HepG2 (cell line): Measurements from ENCODE around the gene ITGB2. TPM values are rescaled to one million over a fixed set of nuclear protein-coding genes. Genes with fewer than 3 reads are reported as not detected.

Experiments
- ATAC-seq: fragments of 200-7000 bp; cut with Tn5 transposase; 3 replicates; pipeline ENCODE4 v1.9.1; 2020; ENCODE audit warnings: mild to moderate bottlenecking, moderate library complexity
- BruUV-seq: library from RNA; stranded (reverse); fragments of 400-500 nt; replicated peaks from 2 replicates; lab custom pipeline; 2021; lab: Mats Ljungman, UMichigan
- CTCF ChIA-PET: fragments of 300-600 bp; formaldehyde crosslinking; extraction: SDS; loops from one replicate; lab custom pipeline; 2021; ENCODE audit warnings: low total read pairs, inconsistent platforms, low intra/inter-chr PET ratio; lab: Yijun Ruan, JAX
- POLR2A ChIA-PET: fragments of 350-600 bp; sonication (Branson Sonifier 250); formaldehyde crosslinking; loops from one replicate; lab custom pipeline; 2020; ENCODE audit warnings: antibody characterized with exemption, inconsistent platforms; lab: Yijun Ruan, JAX
- DNase-seq: peaks from one replicate; pipeline ENCODE4 v3.0.0-alpha.2; 2015; ENCODE audit warnings: low spot score
- FAIRE-seq: peaks from 3 replicates; lab custom pipeline; 2011; peaks lifted over from hg19 to GRCh38; lab: Jason Lieb, UNC
- H2AFZ ChIP-seq: one replicate; pipeline ENCODE4 v1.6.1; 2011; ENCODE audit warnings: low read length, inconsistent platforms
- H3K27ac ChIP-seq: fragments of 300-600 bp; 3 replicates; pipeline ENCODE4 v1.8.0; 2011; ENCODE audit warnings: mixed run types, mild to moderate bottlenecking, mixed read lengths, low read length, inconsistent platforms; ENCODE audit not compliant: insufficient read depth; ENCODE audit errors: extremely low read length
- H3K27me3 ChIP-seq, 2 experiments: fragments of 200-600 bp in 1 of 2; 2 replicates in 1 of 2; 3 replicates in 1 of 2; pipeline versions ENCODE4 v1.6.0 to v1.8.0; 2011; ENCODE audit warnings: low read length in 2 of 2, mild to moderate bottlenecking in 2 of 2, moderate library complexity in 2 of 2, inconsistent platforms in 1 of 2; ENCODE audit not compliant: insufficient read depth in 2 of 2, control insufficient read depth in 1 of 2
- H3K36me3 ChIP-seq, 2 experiments: fragments of 200-600 bp in 1 of 2; replicated peaks in 1 of 2; 2 replicates in 1 of 2; 3 replicates in 1 of 2; pipeline versions ENCODE4 v1.5.1 to v1.8.0; 2011; ENCODE audit warnings: low read length in 2 of 2, inconsistent platforms in 1 of 2; ENCODE audit not compliant: insufficient read depth in 2 of 2, control insufficient read depth in 1 of 2
- H3K4me1 ChIP-seq: 2 replicates; pipeline ENCODE4 v1.5.1; 2012; ENCODE audit warnings: low read length, inconsistent platforms; ENCODE audit not compliant: insufficient read depth
- H3K4me2 ChIP-seq: 2 replicates; pipeline ENCODE4 v1.6.0; 2011; ENCODE audit warnings: low read depth, low read length, inconsistent platforms
- H3K4me3 ChIP-seq, 3 experiments: fragments of 200-600 bp in 1 of 3; sonication (generic), shearing (Covaris generic) in 1 of 3; replicated peaks in 1 of 3; 2 replicates each; pipeline ENCODE4 v1.5.1; 2011 to 2016; ENCODE audit warnings: low read length in 3 of 3, inconsistent platforms in 2 of 3, low read depth in 2 of 3, mild to moderate bottlenecking in 2 of 3, control low read depth in 1 of 3, mixed read lengths in 1 of 3; ENCODE audit not compliant: insufficient read depth in 1 of 3
- H3K79me2 ChIP-seq: one replicate; pipeline ENCODE4 v1.6.1; 2011; ENCODE audit warnings: low read length, inconsistent platforms; ENCODE audit not compliant: insufficient read depth
- H3K9ac ChIP-seq: 2 replicates; pipeline ENCODE4 v1.6.0; 2011; ENCODE audit warnings: mild to moderate bottlenecking, low read depth, low read length, inconsistent platforms; ENCODE audit not compliant: insufficient read depth
- H3K9me3 ChIP-seq: 2 replicates; pipeline ENCODE4 v1.5.1; 2012; ENCODE audit warnings: mild to moderate bottlenecking, low read length
- H4K20me1 ChIP-seq: 2 replicates; pipeline ENCODE4 v1.6.0; 2011; ENCODE audit warnings: inconsistent platforms, mild to moderate bottlenecking, low read length, moderate library complexity; ENCODE audit not compliant: insufficient read depth
- EP300 ChIP-seq, 3 experiments: sonication (generic) in 1 of 3; formaldehyde crosslinking in 1 of 3; IDR thresholded peaks; 2 replicates each; pipeline versions ENCODE4 v1.5.1 to v1.6.1; 2011 to 2020; ENCODE audit warnings: low read depth in 2 of 3, low read length in 2 of 3, borderline replicate concordance in 1 of 3, improper control_type of control experiment in 1 of 3, mild to moderate bottlenecking in 1 of 3, missing genetic modification reagents in 1 of 3, moderate library complexity in 1 of 3
- GATAD1 ChIP-seq: IDR thresholded peaks from 2 replicates; pipeline ENCODE4 v1.6.1; 2016; ENCODE audit warnings: missing genetic modification reagents, missing compliant biosample characterization
- HHEX ChIP-seq: IDR thresholded peaks from 2 replicates; pipeline ENCODE4 v1.6.1; 2016; ENCODE audit warnings: control low read depth
- HOXA9 ChIP-seq: sonication (generic); formaldehyde crosslinking; IDR thresholded peaks from 2 replicates; pipeline ENCODE4 v1.8.1; 2022; ENCODE audit warnings: missing genetic modification reagents, mild to moderate bottlenecking, moderate library complexity, borderline replicate concordance
- MAZ ChIP-seq, 2 experiments: sonication (generic) in 1 of 2; formaldehyde crosslinking in 1 of 2; IDR thresholded peaks; 2 replicates each; pipeline versions ENCODE4 v1.5.0 to v1.6.1; 2012 to 2020; ENCODE audit warnings: low read depth in 2 of 2, mild to moderate bottlenecking in 2 of 2, borderline replicate concordance in 1 of 2, improper control_type of control experiment in 1 of 2, low read length in 1 of 2, missing genetic modification reagents in 1 of 2, moderate library complexity in 1 of 2
- NPAS2 ChIP-seq: sonication (generic); formaldehyde crosslinking; IDR thresholded peaks from 2 replicates; pipeline ENCODE4 v1.8.0; 2022; ENCODE audit warnings: mild to moderate bottlenecking, missing genetic modification reagents, borderline replicate concordance
- SSRP1 ChIP-seq: IDR thresholded peaks from 2 replicates; pipeline ENCODE4 v1.6.1; 2016; ENCODE audit warnings: control low read depth
- TEAD3 ChIP-seq: optimal IDR thresholded peaks from 2 replicates; pipeline ENCODE3; 2016; ENCODE audit warnings: borderline replicate concordance
- ZFP90 ChIP-seq: sonication (generic); formaldehyde crosslinking; IDR thresholded peaks from 2 replicates; pipeline ENCODE4 v1.8.0; 2022; ENCODE audit warnings: missing genetic modification reagents, mild to moderate bottlenecking, inconsistent platforms, borderline replicate concordance
- ZNF644 ChIP-seq: IDR thresholded peaks from 2 replicates; pipeline ENCODE4 v1.6.1; 2016; ENCODE audit warnings: low read depth
- ZNF792 ChIP-seq: IDR thresholded peaks from 2 replicates; pipeline ENCODE4 v1.6.1; 2016
- WGBS: methylation state at CpG from one replicate; pipeline ENCODE4 v1.1.6; 2017; ENCODE audit warnings: low lambda C conversion rate; 5-methylcytosine and 5-hydroxymethylcytosine counted together
- in situ Hi-C: cut with HindIII; loops from 2 replicates; pipeline ENCODE4 v1.10.0; 2017; ENCODE audit warnings: low pct_unique_long_range_greater_than_20kb; ENCODE audit not compliant: extremely low pct_ligation_motif_present
- intact Hi-C: fragments of 100-400 bp; cut with micrococcal nuclease; formaldehyde crosslinking; loops from one replicate; pipeline ENCODE4 v1.10.0; 2022; ENCODE audit not compliant: unreplicated experiment
- polyA plus RNA-seq, 8 experiments: library from polyadenylated mRNA; depleted of rRNA in 3 of 8; stranded (reverse) in 7 of 8; unstranded in 1 of 8; fragments of >200 nt; fragmentation: Illumina TruSeq in 4 of 8; extraction: Trizol in 4 of 8; gene quantifications; 2 replicates each; pipeline versions ENCODE4 v1.2.1 to v1.2.3, GENCODE V29; 2011 to 2016; ENCODE audit warnings: low read depth in 4 of 8, missing spikeins in 1 of 8, mixed read lengths in 1 of 8; ENCODE audit not compliant: insufficient read depth in 1 of 8
- total RNA-seq, 5 experiments: library from RNA; depleted of rRNA; stranded (reverse); fragments of >200 nt; fragmentation: Illumina TruSeq; extraction: Trizol; gene quantifications; 2 replicates each; pipeline ENCODE4 v1.2.3, GENCODE V29; 2016; ENCODE audit warnings: low read depth in 1 of 5
- TF ChIP-seq, protein P1 (sequence below): sonication (generic); formaldehyde crosslinking; conservative IDR thresholded peaks from 2 replicates; pipeline ENCODE4 v1.4.0; 2020; ENCODE audit warnings: missing genetic modification reagents
- TF ChIP-seq, protein P2 (sequence below): sonication (generic); formaldehyde crosslinking; IDR thresholded peaks from 2 replicates; pipeline ENCODE4 v1.4.0; 2020; ENCODE audit warnings: missing genetic modification reagents, borderline replicate concordance
- TF ChIP-seq, protein P3 (sequence below): sonication (generic); formaldehyde crosslinking; IDR thresholded peaks from 2 replicates; pipeline ENCODE4 v1.5.0; 2020; ENCODE audit warnings: missing genetic modification reagents, mild to moderate bottlenecking, borderline replicate concordance
- TF ChIP-seq, protein P4 (sequence below): sonication (generic); formaldehyde crosslinking; IDR thresholded peaks from 2 replicates; pipeline ENCODE4 v1.8.0; 2023; ENCODE audit warnings: mild to moderate bottlenecking, missing genetic modification reagents

Gene ITGB2
- total and polyA plus RNA-seq, 2 of the 13 experiments (the other 11 are each of a cell fraction or from before 2014, with no cell fraction given), result 4.2 to 18.0 TPM

DNA sequence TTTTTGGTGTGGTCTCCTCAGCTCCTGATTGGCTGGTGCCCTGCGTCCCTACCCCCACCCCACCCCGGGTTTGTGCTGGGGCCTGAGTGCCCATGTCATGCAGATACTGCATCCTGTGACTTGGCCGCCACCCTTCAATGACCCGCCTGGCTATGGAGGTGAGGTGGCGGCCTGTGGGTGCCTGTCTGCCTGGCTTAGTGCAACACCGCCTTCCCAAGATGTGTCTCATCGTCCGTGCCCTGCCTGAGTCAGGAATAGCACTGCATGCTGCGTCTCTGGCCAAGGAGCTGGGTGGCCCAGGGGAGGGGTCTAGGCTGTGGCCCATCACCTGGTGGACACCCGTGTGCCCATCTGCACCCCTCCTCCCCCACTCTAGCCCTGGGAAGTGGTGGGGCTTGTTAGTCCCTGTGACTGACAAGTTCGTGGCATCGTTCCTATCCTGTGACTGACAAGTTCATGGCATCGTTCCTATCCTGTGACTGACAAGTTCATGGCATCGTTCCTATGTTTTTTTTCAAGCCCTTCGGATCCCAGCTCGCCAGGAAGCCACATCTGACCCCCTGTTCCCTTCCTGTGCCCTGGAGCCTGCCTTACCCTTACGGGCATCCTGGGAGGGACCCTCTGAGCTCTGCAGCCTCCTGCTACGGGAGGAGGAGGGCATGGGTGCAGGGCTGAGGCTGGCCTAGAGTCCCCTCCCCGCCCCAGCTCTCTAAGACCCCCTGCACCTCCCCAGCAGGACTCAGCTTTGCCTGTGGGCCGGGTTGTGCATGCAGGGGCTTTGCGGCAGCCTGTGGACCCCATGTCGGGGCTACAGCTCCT, 26.6 kb upstream of the ITGB2 start:
- peaks cover 18 to 65% of the 10 kb centered on the region in 2 experiments for H3K36me3 ChIP-seq
- ATAC-seq (no peak), FAIRE-seq (no peak), DNase-seq (no peak)
- no peak overlapping the region for H2AFZ ChIP-seq
- no peaks in the 10 kb centered on the region for H3K27me3 ChIP-seq
- H4K20me1 ChIP-seq, result peaks cover 9% of the 10 kb centered on the region
- BruUV-seq, result no TSS peak
- H3K4me3 ChIP-seq, result no peak overlapping the region
- peaks cover 17% of the 10 kb centered on the region for H3K4me1 ChIP-seq
- in situ Hi-C loops (loop anchor here (5.0 kb wide), 1 partner anchor 190 kb away; no protein-coding TSS in a partner anchor), intact Hi-C loops (no loop called here)
- POLR2A ChIA-PET, result interaction anchor here (1.2 kb wide), 1 partner anchor 8 kb away, joined by 3 read pairs; the partner anchor contains the start of gene SLX9
- H3K9me3 ChIP-seq, result no peaks in the 10 kb centered on the region
- peaks cover 65% of the 10 kb centered on the region for H3K79me2 ChIP-seq
- no peak overlapping the region for H3K27ac ChIP-seq
- CTCF ChIA-PET, result no interaction called here
- WGBS, result 98% methylated on average over 14 of the region's 22 CpGs
- no peak overlapping the region for H3K4me2 ChIP-seq
- no peak overlapping the region for H3K9ac ChIP-seq
- no peak for TF ChIP-seq TEAD3
- no peak for TF ChIP-seq HHEX (CRISPR knock-in tag)
- no peak for TF ChIP-seq HOXA9 (CRISPR knock-in tag)
- no peak for TF ChIP-seq NPAS2 (CRISPR knock-in tag)
- no peak for TF ChIP-seq EP300 (IDR thresholded peaks at IDR 0.05; ENCODE audit: low read depth in 2 of 2, low read length in 2 of 2)
- TF ChIP-seq EP300 (CRISPR knock-in tag; IDR thresholded peaks at IDR 0.05; ENCODE audit: borderline replicate concordance), result no peak
- TF ChIP-seq GATAD1, result no peak
- TF ChIP-seq ZFP90 (CRISPR knock-in tag), result no peak
- TF ChIP-seq, protein P1, sequence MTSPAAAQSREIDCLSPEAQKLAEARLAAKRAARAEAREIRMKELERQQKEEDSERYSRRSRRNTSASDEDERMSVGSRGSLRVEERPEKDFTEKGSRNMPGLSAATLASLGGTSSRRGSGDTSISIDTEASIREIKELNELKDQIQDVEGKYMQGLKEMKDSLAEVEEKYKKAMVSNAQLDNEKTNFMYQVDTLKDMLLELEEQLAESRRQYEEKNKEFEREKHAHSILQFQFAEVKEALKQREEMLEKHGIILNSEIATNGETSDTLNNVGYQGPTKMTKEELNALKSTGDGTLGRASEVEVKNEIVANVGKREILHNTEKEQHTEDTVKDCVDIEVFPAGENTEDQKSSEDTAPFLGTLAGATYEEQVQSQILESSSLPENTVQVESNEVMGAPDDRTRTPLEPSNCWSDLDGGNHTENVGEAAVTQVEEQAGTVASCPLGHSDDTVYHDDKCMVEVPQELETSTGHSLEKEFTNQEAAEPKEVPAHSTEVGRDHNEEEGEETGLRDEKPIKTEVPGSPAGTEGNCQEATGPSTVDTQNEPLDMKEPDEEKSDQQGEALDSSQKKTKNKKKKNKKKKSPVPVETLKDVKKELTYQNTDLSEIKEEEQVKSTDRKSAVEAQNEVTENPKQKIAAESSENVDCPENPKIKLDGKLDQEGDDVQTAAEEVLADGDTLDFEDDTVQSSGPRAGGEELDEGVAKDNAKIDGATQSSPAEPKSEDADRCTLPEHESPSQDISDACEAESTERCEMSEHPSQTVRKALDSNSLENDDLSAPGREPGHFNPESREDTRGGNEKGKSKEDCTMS (CRISPR knock-in tag), result no peak
- no peak for TF ChIP-seq MAZ (IDR thresholded peaks at IDR 0.05; ENCODE audit: borderline replicate concordance, low read depth, low read length)
- TF ChIP-seq MAZ (CRISPR knock-in tag; IDR thresholded peaks at IDR 0.05; ENCODE audit: low read depth), result no peak
- TF ChIP-seq, protein P2, sequence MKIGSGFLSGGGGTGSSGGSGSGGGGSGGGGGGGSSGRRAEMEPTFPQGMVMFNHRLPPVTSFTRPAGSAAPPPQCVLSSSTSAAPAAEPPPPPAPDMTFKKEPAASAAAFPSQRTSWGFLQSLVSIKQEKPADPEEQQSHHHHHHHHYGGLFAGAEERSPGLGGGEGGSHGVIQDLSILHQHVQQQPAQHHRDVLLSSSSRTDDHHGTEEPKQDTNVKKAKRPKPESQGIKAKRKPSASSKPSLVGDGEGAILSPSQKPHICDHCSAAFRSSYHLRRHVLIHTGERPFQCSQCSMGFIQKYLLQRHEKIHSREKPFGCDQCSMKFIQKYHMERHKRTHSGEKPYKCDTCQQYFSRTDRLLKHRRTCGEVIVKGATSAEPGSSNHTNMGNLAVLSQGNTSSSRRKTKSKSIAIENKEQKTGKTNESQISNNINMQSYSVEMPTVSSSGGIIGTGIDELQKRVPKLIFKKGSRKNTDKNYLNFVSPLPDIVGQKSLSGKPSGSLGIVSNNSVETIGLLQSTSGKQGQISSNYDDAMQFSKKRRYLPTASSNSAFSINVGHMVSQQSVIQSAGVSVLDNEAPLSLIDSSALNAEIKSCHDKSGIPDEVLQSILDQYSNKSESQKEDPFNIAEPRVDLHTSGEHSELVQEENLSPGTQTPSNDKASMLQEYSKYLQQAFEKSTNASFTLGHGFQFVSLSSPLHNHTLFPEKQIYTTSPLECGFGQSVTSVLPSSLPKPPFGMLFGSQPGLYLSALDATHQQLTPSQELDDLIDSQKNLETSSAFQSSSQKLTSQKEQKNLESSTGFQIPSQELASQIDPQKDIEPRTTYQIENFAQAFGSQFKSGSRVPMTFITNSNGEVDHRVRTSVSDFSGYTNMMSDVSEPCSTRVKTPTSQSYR (CRISPR knock-in tag), result no peak
- TF ChIP-seq, protein P3, sequence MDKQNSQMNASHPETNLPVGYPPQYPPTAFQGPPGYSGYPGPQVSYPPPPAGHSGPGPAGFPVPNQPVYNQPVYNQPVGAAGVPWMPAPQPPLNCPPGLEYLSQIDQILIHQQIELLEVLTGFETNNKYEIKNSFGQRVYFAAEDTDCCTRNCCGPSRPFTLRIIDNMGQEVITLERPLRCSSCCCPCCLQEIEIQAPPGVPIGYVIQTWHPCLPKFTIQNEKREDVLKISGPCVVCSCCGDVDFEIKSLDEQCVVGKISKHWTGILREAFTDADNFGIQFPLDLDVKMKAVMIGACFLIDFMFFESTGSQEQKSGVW, result no peak
- TF ChIP-seq, protein P4, sequence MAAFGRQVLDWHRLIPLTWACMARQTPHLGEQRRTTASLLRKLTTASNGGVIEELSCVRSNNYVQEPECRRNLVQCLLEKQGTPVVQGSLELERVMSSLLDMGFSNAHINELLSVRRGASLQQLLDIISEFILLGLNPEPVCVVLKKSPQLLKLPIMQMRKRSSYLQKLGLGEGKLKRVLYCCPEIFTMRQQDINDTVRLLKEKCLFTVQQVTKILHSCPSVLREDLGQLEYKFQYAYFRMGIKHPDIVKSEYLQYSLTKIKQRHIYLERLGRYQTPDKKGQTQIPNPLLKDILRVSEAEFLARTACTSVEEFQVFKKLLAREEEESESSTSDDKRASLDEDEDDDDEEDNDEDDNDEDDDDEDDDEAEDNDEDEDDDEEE, result no peak
- TF ChIP-seq ZNF792 (CRISPR knock-in tag), result no peak
- TF ChIP-seq SSRP1 (CRISPR knock-in tag), result no peak
- no peak for TF ChIP-seq ZNF644 (CRISPR knock-in tag)
